Fibroblast of gingiva (primary cell): Measurements from ENCODE around the gene MTG1.
"Not testable (repeated sequence)": the region's sequence is repeated elsewhere in the genome, so short reads cannot be mapped to it uniquely, and the experiment has no call there.

Experiments used
- DNase-seq: peaks from one replicate; pipeline ENCODE4 v3.0.0-alpha.2; 2011; ENCODE audit warnings: low read depth

The MTG1 gene

GRCh38 chr10:133466683-133467275 lies 72.8 kb downstream of the MTG1 start:
- no peak for DNase-seq

GRCh38 chr10:133467286-133467911 lies 73.4 kb downstream of the MTG1 start:
- no peak for DNase-seq

GRCh38 chr10:133469205-133469604 lies 75.2 kb downstream of the MTG1 start:
- not testable (repeated sequence) for DNase-seq

GRCh38 chr10:133471300-133472109 lies 77.5 kb downstream of the MTG1 start:
- DNase-seq: no peak
